HG02943 (cell line): ENCODE measurements around the gene ITLN2.
"Not testable (repeated sequence)": the region's sequence is repeated elsewhere in the genome, so short reads cannot be mapped to it uniquely, and the experiment has no call there.

Experiments
- ATAC-seq: cut with Tn5 transposase; IDR thresholded peaks from one replicate; pipeline ENCODE4 v1.9.1; 2021; ENCODE audit warnings: mild to moderate bottlenecking, low read depth, moderate library complexity; ENCODE audit not compliant: unreplicated experiment

Gene ITLN2

GRCh38 chr1:160954158-160955104, at the start of gene ITLN2:
TSS of gene ITLN2 (minus strand) at chr1:160954809. CDS start at chr1:160954741, 68 bp downstream.
- ATAC-seq, result no peak

- no peak for ATAC-seq
These were observed 46.9 kb upstream of the ITLN2 start for GRCh38 chr1:161001525-161001924.

GRCh38 chr1:161000736-161001480, 46.3 kb upstream of the ITLN2 start:
- no peak for ATAC-seq

- no peak for ATAC-seq
These were observed 44.8 kb upstream of the ITLN2 start for GRCh38 chr1:160999376-160999775.

GRCh38 chr1:160997323-160998038, 42.9 kb upstream of the ITLN2 start:
- ATAC-seq, result no peak

- ATAC-seq, result no peak
These were observed 41.6 kb upstream of the ITLN2 start for GRCh38 chr1:160996178-160996577.

GRCh38 chr1:160993544-160994193, 39.1 kb upstream of the ITLN2 start:
- ATAC-seq, result no peak

GRCh38 chr1:160992036-160992435, 37.4 kb upstream of the ITLN2 start:
- not testable (repeated sequence) for ATAC-seq

GRCh38 chr1:160987359-160988050, 32.9 kb upstream of the ITLN2 start:
- ATAC-seq, result no peak

GRCh38 chr1:160985723-160986122, 31.1 kb upstream of the ITLN2 start:
- no peak for ATAC-seq

- no peak for ATAC-seq
These were observed 27.2 kb upstream of the ITLN2 start for GRCh38 chr1:160981584-160982411.

- no peak for ATAC-seq
These were observed 24.7 kb upstream of the ITLN2 start for GRCh38 chr1:160979286-160979685.

- no peak for ATAC-seq
These were observed 23.9 kb upstream of the ITLN2 start for GRCh38 chr1:160978510-160978927.

GRCh38 chr1:160975026-160975425, 20.4 kb upstream of the ITLN2 start:
- no peak for ATAC-seq

- no peak for ATAC-seq
These were observed 18.9 kb upstream of the ITLN2 start for GRCh38 chr1:160973491-160973890.

- ATAC-seq, result no peak
These were observed 18.3 kb upstream of the ITLN2 start for GRCh38 chr1:160972939-160973338.

- no peak for ATAC-seq
These were observed 17.0 kb upstream of the ITLN2 start for GRCh38 chr1:160971618-160972056.

- ATAC-seq, result no peak
These were observed 8.9 kb upstream of the ITLN2 start for GRCh38 chr1:160963521-160963920.

- ATAC-seq, result no peak
These were observed 6.8 kb upstream of the ITLN2 start for GRCh38 chr1:160961419-160961818.
